ENCODE measurements around the gene TEX35.

The TEX35 gene

DNA sequence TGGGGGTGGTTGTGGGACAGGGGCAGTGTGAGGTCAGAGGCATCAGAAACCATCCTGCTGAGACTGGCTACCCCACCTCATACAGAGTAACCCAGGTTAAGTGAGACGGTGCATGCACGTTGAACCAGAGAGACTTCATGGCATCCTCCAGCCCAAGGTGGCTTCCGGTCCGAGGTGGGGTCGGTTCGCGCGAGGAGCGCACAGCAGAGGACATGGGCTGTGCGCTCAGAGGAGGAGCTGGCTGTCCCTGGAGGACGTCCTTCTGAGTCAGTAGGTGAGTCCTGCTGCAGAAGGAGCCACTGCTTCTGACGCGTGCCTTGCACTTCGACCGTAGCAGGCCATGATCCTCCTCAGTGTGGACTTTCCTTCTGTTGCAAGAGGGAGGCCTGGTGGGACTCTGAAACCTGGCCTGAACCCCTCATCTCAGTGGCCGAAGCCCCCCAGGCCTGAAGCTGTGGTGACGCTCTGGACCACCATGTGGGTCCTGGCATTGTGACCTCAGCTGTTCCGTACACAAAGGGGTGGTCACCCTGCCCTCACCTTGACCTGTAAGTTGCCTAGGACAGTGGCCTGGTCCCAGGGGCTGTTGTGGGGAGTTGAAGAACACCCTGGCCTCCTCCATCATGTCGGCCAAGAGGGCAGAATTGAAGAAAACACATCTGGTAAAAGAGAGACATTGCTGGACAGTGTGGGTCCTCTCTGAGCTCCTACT is at the start of gene TEX35:
TEX35 (plus strand) TSS at position 544 of the 712 bp plus-strand sequence; CDS start at position 624, 80 bp downstream.
- no peak for DNase-seq

DNA sequence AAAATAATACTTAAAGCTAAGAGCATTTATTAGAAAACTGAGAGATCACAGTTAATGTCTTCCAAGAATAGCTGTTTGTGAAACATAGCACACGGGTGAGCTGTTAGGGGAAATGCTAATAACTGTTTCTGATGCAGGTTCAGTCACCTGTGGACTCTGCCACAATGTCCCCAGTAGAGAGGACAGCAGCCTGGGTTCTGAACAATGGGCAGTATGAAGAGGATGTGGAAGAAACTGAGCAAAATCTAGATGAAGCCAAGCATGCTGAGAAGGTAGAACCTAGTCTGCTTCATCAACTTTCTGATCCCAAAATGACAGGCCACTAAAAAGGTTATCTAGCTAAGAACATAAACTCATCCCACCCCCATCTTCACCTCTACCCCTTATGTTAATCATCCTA is 48.8 kb upstream of the TEX35 start:
- no peak for DNase-seq

DNA sequence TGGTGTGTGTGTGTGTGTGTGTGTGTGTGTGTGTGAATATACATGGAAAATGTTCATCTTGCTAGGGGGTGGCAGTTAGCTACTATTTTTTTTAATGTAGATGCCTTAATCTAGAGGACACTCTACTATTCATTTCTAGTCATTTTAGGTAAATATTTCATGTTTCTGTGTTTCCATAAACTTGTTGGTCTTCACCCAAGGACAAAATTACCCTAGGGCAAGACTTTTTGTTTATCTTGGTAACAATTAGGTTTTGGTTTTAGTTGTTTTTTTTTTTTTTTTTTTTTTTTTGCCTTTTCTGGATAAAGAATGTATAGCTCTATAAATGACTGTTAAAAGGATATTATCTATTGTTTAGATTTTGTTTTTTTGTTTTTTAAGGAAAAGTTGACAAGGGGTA is 48.3 kb upstream of the TEX35 start:
- no peak for DNase-seq

DNA sequence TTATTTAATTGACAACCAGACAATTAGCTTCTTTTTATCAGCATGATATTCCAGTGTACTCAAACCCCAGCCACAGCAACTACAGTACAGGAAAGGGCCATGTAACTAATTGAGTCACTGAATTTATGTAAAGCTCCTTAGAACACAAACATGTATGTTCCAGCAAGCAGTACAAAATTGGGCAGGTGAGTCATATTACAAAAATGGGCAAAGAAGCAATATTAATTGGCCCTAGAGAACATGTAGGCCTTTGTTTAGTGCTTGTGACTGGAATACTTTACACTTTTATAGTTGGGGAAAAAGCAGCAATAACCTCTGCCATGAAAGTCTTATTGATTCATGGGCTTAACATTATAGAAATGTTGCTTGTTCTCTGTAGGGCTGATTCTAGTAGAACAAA is 47.9 kb upstream of the TEX35 start:
- no peak for DNase-seq

DNA sequence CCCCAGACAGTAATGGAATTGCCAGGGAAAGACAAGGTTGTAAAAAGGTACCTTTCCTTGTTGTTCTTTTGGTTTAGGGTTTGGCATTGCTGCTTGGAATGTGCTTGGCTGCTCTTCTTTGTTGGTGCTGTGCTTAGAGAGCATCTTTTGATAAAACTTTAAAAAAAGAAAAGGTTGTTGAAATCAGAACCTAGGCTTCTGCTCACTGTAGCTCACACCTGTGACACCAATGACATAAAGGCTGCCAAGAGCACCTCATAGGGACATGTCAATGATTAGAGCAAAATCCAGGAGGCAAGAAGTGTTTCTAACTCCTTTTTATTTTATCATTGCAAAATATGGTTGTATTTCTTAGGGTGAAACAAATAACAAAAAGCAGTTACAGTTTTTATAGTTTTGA is 45.1 kb upstream of the TEX35 start:
- DNase-seq = no peak

DNA sequence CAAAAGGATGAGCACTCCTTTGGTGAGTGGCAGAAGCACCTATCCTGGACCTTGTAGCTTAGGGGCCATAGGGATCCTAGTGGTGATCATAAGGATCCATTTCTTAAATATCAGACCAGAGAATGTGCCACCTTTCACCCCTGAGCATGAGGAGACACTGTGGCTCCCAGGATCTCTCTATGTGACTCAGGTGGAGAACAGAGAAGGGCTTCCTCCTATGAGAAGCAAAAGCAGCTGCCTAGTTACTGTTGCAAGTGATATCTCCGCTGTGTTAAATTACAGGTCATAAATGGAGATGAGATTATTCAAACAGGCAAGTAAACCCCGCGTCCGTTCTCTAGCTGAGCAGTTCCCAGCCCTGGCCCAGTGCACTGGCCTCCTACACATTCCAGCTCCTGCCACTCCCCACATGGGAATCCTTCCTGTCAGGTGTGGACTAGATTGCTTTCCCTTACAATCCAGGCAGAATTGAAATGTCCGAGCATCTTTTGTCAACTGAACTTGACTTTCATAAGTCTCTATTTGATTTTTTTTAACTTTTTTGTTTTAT is 42.4 kb upstream of the TEX35 start:
- no peak for DNase-seq

DNA sequence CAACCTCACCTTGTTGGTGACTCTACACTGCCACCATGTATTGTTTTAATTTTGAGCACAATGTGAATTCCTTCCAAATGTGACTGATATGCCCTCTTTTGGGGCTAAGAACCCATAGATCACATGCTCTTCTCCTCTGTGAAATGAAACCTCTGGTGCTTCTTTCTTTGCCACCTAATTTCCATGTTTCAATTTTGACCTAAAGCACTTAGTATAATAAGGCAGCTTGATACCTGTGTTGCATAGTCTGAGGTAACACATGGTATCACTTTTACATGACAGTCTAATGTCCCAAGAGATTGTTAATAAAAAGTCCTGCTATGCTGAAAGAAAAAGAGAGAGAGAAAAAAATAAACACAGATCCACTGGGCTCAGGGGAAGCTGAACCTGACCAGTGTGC is 40.4 kb upstream of the TEX35 start:
- DNase-seq = no peak

DNA sequence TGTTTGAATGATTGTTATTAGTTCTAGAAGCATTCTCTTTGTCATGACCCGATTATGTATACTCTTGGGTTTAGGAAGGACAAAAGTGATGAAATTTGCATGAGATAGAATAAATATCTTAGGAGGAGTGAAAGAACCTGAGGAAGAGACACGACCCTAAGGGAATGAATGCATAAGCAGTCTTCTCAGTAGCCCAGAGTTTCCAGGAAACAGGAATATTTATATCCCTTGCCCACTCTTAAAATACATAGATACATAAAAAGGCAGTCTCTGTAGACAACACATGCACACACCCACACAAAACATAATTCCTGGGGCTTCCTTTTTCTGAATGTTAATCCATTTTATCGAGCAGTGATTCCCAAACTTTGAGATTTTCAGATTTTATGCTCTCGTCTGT is 35.5 kb upstream of the TEX35 start:
- DNase-seq = no peak

DNA sequence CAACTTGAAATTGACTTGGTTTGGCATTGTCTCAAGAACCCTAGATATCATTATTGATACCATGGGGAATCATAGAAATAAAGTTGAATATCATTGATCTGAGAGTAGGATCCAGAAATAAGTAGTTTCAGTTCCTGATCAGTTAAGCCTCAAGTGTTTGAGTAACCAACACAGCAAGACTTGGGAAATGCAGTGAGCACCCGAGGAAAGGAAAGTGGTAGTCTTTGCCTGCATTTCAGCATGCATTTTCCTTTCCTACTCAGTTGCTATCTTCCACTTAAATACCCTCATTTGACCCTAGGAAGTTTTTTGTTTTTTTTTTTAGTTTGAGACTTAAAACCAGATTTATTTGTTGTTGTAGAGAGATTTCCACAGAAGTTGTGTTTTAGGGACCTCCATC is 35.1 kb upstream of the TEX35 start:
- no peak for DNase-seq

DNA sequence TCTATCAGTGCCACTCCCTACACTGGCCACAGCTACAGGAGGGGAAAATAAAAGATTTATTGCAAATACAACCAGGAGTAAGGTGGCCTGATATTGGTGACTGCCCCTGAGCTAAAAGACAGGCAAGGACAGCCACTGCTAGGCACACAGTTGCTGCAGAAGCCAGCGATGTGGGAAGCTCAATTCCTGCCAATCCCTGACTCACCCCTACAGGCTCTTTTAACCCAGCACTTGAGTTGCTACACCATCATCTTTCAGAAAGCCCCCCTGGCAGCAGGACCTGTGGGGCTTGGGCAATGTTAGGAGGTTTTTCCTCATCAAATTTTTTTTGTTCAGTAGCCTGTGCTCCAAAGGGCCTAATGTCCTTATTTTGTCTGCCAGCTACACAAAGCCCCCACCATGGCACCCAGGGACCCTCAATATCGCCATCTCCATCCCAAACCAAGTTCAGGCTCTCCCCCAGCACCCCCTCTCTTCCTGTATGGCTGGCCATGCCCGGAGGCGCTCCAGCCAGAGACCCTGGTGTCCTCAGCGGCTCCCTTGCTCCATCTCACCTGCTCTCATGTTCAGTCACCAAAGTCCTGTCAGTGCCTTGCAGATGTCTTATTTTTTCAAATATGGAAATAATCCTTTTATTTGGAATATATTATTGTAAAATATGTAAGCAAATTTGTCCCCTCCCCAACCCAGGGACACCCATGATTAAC is 29.5 kb upstream of the TEX35 start:
- no peak for DNase-seq

DNA sequence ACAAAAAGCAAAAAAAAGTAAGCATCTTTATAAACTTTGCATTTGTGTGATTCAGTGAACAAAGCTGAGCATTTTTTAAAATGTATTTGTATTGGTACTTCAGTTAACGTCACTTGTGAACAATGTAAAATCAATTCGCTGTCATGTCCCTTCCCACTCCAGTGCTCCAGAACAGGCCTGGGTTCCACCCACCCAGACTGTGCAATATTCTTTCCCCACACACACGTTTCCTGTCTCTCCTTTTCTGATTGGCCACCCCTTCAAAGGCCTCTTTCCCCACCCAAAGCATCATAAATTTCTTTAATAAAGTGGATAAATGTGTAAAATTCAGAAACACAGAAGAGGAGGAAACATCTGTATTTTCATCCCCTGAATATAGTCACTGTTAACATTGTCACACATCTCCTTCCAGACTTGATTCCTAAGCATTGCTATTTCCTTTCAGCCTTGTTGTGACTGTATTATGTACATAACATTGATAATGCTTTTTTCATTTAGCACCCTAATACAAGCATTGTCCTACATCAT is 28.1 kb upstream of the TEX35 start:
- DNase-seq = no peak

DNA sequence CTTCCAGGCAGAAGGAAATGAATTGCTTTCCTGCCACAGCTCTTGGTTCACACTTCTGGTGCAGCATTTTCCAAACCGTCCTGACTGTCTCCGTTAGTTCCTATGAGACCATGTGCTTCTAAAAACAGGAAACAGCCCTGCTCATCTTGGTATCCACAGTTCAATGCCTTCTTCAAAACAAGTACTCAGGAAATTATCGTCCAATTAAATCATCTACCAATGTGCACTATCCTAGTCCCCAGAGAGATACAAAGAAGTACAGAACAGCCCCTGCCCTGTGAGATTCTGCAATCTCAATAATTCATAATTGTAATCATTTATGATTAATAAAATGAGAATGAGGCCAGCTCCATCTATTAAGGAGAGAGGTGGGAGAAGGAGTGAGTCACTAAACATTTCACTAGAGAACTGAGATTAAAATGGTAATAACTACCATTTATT is 27.3 kb upstream of the TEX35 start:
- DNase-seq = no peak

DNA sequence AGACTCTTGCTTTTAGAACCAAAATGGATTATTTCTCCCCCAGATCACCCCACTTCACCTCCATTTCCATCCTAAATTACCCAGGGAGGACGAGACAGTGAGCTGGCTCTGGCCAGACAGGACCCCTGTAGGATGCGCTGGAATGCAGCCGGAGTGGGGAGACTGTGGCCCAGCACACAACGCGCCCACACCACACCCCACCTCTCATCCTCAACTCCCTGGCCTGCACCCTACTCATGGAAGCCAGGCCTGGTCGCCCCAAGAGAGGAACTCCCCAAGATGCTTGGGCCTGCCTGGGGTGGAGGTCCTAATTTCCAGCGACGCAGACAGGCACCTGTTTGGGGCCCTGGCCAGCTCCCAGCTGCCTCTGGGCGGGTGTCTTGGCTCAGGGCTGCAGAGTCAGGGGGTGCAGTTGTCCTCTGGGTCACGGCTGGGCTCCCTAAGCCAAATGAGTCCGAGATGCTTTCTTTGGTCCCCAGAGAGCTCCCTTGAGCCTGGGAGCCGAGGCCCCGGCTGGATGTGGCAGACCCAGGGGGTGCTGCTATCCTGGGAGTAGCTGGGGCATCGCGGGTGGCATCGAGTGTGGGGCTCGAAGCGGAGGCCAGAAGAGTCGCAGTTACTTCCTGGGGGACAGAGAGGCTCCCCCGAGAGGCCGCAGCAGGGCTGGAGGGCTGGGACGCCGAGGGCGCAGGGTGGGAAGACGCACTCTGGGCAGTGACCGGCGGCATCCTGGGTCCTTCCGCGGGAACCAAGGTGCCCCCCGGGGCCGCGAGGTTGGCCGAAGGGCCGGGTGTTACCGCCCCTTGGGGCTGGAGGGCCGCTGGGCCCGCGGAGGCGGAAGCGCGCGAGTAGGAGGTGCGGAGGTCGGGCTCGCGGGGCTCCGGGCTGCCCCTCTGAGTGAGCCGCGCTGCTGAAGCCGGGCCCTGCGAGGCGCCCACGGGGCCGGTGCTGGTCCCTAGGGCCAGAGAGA is 26.5 kb upstream of the TEX35 start:
- DNase-seq = no peak

DNA sequence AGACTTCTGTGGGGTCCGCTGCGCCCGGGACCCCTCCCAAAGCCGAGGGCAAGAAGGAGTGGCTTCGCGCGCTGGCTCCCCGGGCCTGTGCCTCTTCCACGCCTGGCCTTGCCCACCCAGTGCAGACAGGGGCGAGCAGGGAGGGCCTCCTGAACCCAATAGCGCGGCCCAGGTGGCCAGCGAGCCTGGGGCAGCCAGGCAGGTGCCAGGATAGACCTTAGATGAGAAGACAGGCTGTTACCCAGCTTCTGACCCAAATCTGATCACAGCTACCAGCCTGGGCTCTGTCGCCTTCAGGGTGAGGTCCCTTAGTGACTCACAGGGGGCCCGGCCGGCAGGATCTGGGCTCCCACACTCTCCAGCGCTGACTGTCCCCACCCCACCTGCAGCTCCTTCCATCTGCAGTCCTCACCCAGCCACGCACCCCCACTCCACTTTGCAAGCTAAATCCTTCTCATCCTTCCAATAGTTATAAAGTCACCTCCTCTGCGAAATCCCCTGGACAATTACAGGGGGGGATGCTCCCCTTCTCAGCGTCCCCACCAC is 25.8 kb upstream of the TEX35 start:
- no peak for DNase-seq

DNA sequence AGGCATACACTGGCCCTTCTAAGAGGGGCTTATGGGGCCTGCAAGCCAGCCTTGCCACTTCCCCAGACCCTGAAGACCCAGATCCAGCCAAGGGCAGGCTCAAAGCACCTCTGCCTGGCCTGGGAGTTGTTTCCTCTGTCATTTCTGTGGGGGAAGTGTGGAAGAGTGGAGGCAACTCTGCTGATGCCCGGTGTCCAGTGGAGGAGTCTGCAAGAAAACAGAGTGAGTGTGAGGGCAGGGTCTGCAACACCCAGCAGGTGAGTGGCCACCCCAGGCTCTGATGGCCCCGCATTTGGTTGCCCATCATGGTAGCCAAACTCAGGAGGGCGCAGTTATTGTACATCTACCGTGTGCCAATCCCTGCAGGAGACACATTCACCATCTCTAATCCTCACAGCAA is 24.5 kb upstream of the TEX35 start:
- no peak for DNase-seq

DNA sequence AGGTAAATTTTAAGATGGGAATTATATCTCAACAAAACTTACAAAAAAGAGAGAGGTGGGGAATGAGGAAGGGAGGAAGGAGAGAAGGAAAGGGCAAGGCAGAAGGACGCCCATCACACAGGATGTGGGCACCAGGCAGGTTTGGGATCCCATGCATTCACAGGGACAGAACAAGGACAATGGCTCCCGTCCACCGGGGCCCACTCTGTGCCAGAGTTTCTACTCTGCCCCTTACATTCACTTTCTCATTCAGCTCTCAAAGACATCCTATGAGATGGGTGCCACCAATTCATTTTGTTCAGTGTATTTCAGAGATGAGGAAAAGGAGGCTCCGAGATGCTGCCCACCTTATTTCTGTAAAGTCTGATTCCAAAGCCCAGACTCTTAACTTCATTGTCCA is 23.5 kb upstream of the TEX35 start:
- no peak for DNase-seq

DNA sequence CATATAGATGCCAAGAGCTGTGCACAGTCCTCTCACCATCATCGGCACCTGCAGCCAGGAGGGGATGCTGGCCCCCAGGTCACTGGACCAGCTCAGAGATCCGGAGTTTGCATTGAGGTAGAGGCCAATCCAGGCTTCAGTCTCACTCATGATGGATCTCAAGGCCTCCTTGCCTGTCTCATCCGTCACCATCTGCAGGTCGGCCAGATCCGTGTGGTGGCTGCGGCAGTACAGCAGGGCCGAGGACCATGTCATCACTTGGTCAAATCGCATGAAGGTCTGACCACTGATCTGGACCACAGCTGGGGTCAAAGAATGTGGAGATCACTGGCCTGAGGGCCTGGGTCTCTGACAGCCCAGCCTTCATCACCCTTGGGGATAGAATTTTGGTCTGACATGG is 22.8 kb upstream of the TEX35 start:
- DNase-seq = no peak

DNA sequence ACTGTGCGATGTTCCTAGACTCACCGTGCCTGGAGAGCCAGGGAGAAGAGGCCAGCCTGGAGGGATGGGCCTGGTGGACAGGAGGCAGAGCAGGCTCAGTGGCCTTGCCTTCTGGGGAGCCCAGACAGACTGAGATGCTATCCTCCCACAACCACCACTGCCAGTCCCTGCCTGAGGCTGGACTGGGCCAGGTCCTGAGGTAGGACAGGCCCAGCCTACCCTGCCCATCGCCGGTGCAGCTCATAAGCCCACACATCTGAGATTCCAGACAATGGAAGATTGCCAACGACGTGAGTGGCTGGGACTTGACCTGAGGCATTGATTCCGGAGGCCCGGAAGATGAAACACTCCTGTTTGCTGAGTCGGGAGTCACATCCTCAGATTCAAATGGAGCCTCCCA is 21.9 kb upstream of the TEX35 start:
- DNase-seq = no peak

DNA sequence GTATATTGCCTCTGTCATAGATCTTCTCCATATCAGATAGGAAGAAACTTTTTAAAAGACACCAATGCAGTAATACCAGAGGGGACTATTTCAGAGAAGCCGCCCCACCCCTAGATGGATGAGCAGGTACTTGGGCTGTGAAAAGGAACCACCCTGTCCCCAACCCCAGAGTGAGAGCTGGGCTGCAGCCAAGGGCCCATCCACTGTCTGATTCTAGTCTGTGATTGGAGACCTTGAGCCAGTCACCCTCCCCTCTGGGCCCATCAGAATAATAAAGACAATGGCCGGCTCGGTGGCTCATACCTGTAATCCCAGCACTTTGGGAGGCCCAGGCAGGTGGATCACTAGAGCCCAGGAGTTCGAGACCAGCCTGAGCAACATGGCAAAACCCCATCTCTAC is 21.2 kb upstream of the TEX35 start:
- DNase-seq = no peak

DNA sequence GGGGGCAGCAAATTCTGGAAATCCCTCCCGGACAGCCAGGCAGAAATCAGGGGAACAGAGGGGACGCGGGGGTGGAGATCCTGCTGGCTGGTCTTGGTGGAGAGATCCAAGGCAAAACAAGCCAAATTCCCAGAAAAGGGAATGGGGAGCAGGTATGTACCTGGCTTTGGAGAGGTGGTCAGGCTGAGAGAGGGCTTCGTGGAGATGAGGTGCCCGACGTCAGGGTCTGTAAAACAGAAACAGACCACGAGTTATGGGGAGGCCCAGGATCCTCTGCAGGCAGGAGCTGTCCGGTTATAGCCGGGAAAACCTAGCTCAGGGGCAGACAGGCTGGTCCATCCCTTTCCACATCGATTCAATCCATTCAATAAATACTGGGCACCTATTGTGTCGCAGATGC is 20.6 kb upstream of the TEX35 start:
- no peak for DNase-seq

DNA sequence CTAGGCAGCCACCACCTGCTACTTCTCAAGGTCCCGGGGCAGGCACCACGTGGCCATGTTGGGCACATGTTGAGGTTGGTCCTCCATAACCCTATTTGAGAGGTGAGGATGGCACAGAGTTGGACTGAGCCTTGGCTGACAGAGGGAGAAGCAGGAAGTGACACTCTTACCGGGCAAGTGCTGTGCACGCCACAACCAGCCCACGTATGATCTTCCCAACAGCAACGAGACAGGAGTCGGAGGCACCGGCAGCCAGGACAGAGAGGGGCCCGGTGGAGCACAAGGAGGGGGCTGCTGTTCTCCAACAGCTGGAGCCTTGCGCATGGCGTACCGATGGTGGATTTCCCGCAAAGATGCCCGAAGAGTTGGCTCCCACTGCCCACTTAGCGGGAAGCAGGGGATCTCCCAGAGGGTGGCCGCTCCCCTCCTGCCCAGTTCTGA is 19.6 kb upstream of the TEX35 start:
- no peak for DNase-seq

DNA sequence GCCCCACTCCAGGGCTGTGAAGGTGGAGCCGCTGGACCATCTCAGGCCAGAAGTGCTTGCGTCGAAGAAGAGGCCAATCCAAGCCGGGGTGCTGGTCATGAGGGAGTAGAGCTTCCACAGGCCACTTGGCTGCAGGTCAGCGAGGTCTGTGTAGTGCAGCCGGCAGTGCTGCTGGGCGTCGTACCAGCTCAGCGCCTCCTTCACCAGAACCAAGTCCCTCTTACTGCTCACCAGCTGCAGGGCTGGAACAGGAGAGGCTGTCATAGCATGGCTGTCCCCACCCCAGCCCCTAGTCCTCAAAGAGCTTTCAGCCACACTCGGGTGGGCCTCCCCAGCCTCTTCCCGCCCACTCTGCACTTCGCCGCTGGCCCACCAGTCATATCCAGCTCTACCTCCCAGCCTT is 18.3 kb upstream of the TEX35 start:
- DNase-seq = no peak

DNA sequence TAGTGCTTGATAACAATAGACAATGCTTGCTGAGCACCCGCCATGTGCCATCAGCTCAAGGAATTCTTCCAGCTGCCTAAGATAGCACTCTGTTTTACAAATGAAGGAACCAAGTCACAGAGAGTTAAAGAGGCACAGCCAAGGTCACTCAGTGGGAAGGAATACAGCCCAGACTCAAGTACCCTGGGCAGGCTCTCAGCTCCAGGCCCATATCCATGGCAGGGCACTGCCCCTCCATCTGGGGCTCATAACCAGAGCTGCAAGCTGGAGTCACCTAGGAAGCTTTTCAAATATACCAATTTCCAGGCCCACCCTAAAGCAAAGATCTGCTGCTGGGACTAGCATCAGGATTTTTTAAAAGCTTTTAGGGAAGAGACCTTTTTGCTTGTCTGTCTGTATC is 17.8 kb upstream of the TEX35 start:
- DNase-seq = no peak
